Adrenal gland (tissue), 5 donors: ENCODE measurements around the gene SSR2.

Experiments used
- CTCF ChIP-seq, 6 experiments: fragments of 450-650 bp in 4 of 6; fragments of 200-600 bp in 2 of 6; sonication (generic) in 1 of 6; IDR thresholded peaks; 1 replicate in 5 of 6; 2 replicates in 1 of 6; pipeline versions ENCODE4 v1.5.1 to v1.8.0; 2016 to 2021; ENCODE audit warnings: antibody characterized with exemption in 6 of 6, mild to moderate bottlenecking in 2 of 6, moderate library complexity in 1 of 6
- POLR2A ChIP-seq, 2 donors: fragments of 450-650 bp; IDR thresholded peaks; one replicate each; pipeline ENCODE4 v1.6.1; 2017; ENCODE audit warnings: antibody characterized with exemption in 2 of 2, mild to moderate bottlenecking in 2 of 2, moderate library complexity in 1 of 2
- donor health status: DM: no; HTN: no; CAD: no.

GRCh38 chr1:156070548-156070947 is 49.8 kb upstream of the SSR2 start:
- no peak for TF ChIP-seq POLR2A (IDR thresholded peaks at IDR 0.05)
- no peak for TF ChIP-seq CTCF (IDR thresholded peaks at IDR 0.05)
